Liver (tissue), 9 donors: ENCODE data around the gene MEP1B. TPM values are rescaled to one million over a fixed set of nuclear protein-coding genes. Genes with fewer than 3 reads are reported as not detected.

Source experiments
- DNase-seq: peaks from one replicate; pipeline ENCODE4 v3.0.0-alpha.2; 2017; ENCODE audit warnings: low spot score
- H3K27ac ChIP-seq, 2 donors: one replicate each; pipeline ENCODE4 v1.7.0; 2013; ENCODE audit warnings: inconsistent platforms in 2 of 2, low read length in 2 of 2, control low read depth in 1 of 2, low read depth in 1 of 2, mild to moderate bottlenecking in 1 of 2
- H3K27me3 ChIP-seq, 4 donors: one replicate each; pipeline versions ENCODE4 v1.6.1 to v1.7.0; 2013; ENCODE audit warnings: low read length in 3 of 4, inconsistent platforms in 1 of 4, mild to moderate bottlenecking in 1 of 4, moderate library complexity in 1 of 4; ENCODE audit not compliant: control insufficient read depth in 4 of 4, insufficient read depth in 4 of 4
- H3K36me3 ChIP-seq, 4 donors: one replicate each; pipeline versions ENCODE4 v1.6.1 to v1.7.0; 2013; ENCODE audit warnings: low read length in 3 of 4, mild to moderate bottlenecking in 3 of 4, low read depth in 1 of 4, moderate library complexity in 1 of 4; ENCODE audit not compliant: control insufficient read depth in 4 of 4, insufficient read depth in 3 of 4
- H3K4me1 ChIP-seq, 4 donors: one replicate each; pipeline versions ENCODE4 v1.6.1 to v1.7.0; 2013; ENCODE audit warnings: low read length in 3 of 4, mild to moderate bottlenecking in 3 of 4, moderate library complexity in 1 of 4; ENCODE audit not compliant: control insufficient read depth in 4 of 4, insufficient read depth in 4 of 4
- H3K4me3 ChIP-seq, 3 donors: one replicate each; pipeline versions ENCODE4 v1.6.1 to v1.7.0; 2013; ENCODE audit warnings: low read length in 3 of 3, control low read depth in 1 of 3, low read depth in 1 of 3, mild to moderate bottlenecking in 1 of 3
- H3K9ac ChIP-seq, 2 donors: one replicate each; pipeline ENCODE4 v1.7.0; 2013; ENCODE audit warnings: low read length in 2 of 2, mild to moderate bottlenecking in 2 of 2, moderate library complexity in 2 of 2, control low read depth in 1 of 2, low read depth in 1 of 2
- H3K9me3 ChIP-seq, 4 donors: one replicate each; pipeline versions ENCODE4 v1.6.1 to v1.7.0; 2013; ENCODE audit warnings: low read length in 3 of 4; ENCODE audit not compliant: control insufficient read depth in 4 of 4
- ATF3 ChIP-seq: IDR thresholded peaks from 2 replicates; pipeline ENCODE4 v1.6.1; 2016; ENCODE audit warnings: antibody characterized with exemption
- CTCF ChIP-seq: fragments of 150-350 bp; IDR thresholded peaks from 2 replicates; pipeline ENCODE4 v1.5.1; 2017; ENCODE audit warnings: improper control_type of control experiment, low read depth, low read length; ENCODE audit not compliant: missing input control
- EGR1 ChIP-seq, 2 donors: IDR thresholded peaks; 2 replicates each; pipeline ENCODE4 v1.6.1; 2016 to 2018; ENCODE audit warnings: antibody characterized with exemption in 2 of 2, low read depth in 2 of 2
- FOXA1 ChIP-seq: IDR thresholded peaks from 2 replicates; pipeline ENCODE4 v1.6.1; 2016; ENCODE audit warnings: antibody characterized with exemption
- FOXA2 ChIP-seq: IDR thresholded peaks from 2 replicates; pipeline ENCODE4 v1.6.1; 2016; ENCODE audit warnings: antibody characterized with exemption
- GABPA ChIP-seq, 2 donors: IDR thresholded peaks in 1 of 2; conservative IDR thresholded peaks in 1 of 2; 2 replicates each; pipeline ENCODE4 v1.6.1; 2016; ENCODE audit warnings: antibody characterized with exemption in 2 of 2, mild to moderate bottlenecking in 1 of 2, moderate library complexity in 1 of 2
- HNF4A ChIP-seq, 2 donors: conservative IDR thresholded peaks; 2 replicates each; pipeline ENCODE4 v1.6.1; 2016; ENCODE audit warnings: antibody characterized with exemption in 2 of 2, mild to moderate bottlenecking in 2 of 2
- HNF4G ChIP-seq: IDR thresholded peaks from 2 replicates; pipeline ENCODE4 v1.6.1; 2016; ENCODE audit warnings: antibody characterized with exemption
- JUND ChIP-seq, 2 donors: IDR thresholded peaks; 2 replicates each; pipeline ENCODE4 v1.6.1; 2016; ENCODE audit warnings: antibody characterized with exemption in 2 of 2
- MAX ChIP-seq: IDR thresholded peaks from 2 replicates; pipeline ENCODE4 v1.6.1; 2016; ENCODE audit warnings: antibody characterized with exemption
- NR2F2 ChIP-seq: IDR thresholded peaks from 2 replicates; pipeline ENCODE4 v1.6.1; 2016; ENCODE audit warnings: antibody characterized with exemption
- RAD21 ChIP-seq, 2 donors: IDR thresholded peaks; 2 replicates each; pipeline ENCODE4 v1.6.1; 2016; ENCODE audit warnings: antibody characterized with exemption in 2 of 2, mild to moderate bottlenecking in 2 of 2
- REST ChIP-seq: IDR thresholded peaks from 2 replicates; pipeline ENCODE4 v1.6.1; 2016; ENCODE audit warnings: antibody characterized with exemption, mild to moderate bottlenecking
- RXRA ChIP-seq, 2 donors: IDR thresholded peaks; 2 replicates each; pipeline ENCODE4 v1.6.1; 2017 to 2018; ENCODE audit warnings: antibody characterized with exemption in 2 of 2, mild to moderate bottlenecking in 1 of 2
- SP1 ChIP-seq: IDR thresholded peaks from 2 replicates; pipeline ENCODE4 v1.6.1; 2018; ENCODE audit warnings: antibody characterized with exemption, mild to moderate bottlenecking
- TAF1 ChIP-seq: conservative IDR thresholded peaks from 2 replicates; pipeline ENCODE4 v1.6.1; 2016; ENCODE audit warnings: antibody characterized with exemption, mild to moderate bottlenecking
- YY1 ChIP-seq: IDR thresholded peaks from 2 replicates; pipeline ENCODE4 v1.6.1; 2016; ENCODE audit warnings: antibody characterized with exemption, mild to moderate bottlenecking
- ZBTB33 ChIP-seq: IDR thresholded peaks from 2 replicates; pipeline ENCODE4 v1.6.1; 2016; ENCODE audit warnings: antibody characterized with exemption
- WGBS: extraction: QIAGEN DNeasy Blood & Tissue Kit; methylation state at CpG from one replicate; pipeline ENCODE4 v1.1.7; 2013; 5-methylcytosine and 5-hydroxymethylcytosine counted together
- polyA plus RNA-seq, 2 donors: library from polyadenylated mRNA; stranded (reverse) in 1 of 2; unstranded in 1 of 2; fragments of 200-250 nt in 1 of 2; fragments of >200 nt in 1 of 2; fragmentation: Nextera tagmentation in 1 of 2; extraction: Ambion mirVana in 1 of 2; gene quantifications; one replicate each; pipeline versions ENCODE4 v1.2.1 to v1.2.3, GENCODE V29; 2013 to 2015
- total RNA-seq, 2 donors: library from RNA; depleted of rRNA; stranded (reverse); fragments of >200 nt; gene quantifications; one replicate each; pipeline ENCODE4 v1.2.3, GENCODE V29; 2014
- donor health status: healthy.
- donor health status: healthy.
- donor health status: healthy.
- donor health status: healthy.
- donor health status: healthy.

Gene MEP1B
- total and polyA plus RNA-seq, 4 donors: 0.08 to 0.11 (median 0.09) TPM; not detected in 1

- peak; percentile 95 for TF ChIP-seq SP1
- TF ChIP-seq GABPA (IDR thresholded peaks at IDR 0.05 in 1 of 2, conservative IDR thresholded peaks at IDR 0.05 in 1 of 2): no peak
- TF ChIP-seq RXRA (IDR thresholded peaks at IDR 0.05): peak; percentile 82 to 88
- TF ChIP-seq FOXA1: no peak
- no peak for TF ChIP-seq REST
- no peak for TF ChIP-seq FOXA2
- peak; percentile 59 for TF ChIP-seq MAX
- TF ChIP-seq CTCF: no peak
- peak; percentile 80 to 89 for TF ChIP-seq JUND (IDR thresholded peaks at IDR 0.05)
- TF ChIP-seq NR2F2: peak; percentile 44
- TF ChIP-seq ATF3: peak; percentile 56
- no peak for TF ChIP-seq EGR1 (IDR thresholded peaks at IDR 0.05; ENCODE audit: low read depth in 2 of 2)
- TF ChIP-seq HNF4G: peak; percentile 96
- peak; percentile 37 to 56 for TF ChIP-seq RAD21 (IDR thresholded peaks at IDR 0.05)
- TF ChIP-seq ZBTB33: peak; percentile 15
- TF ChIP-seq HNF4A (conservative IDR thresholded peaks at IDR 0.05): peak; percentile 98 to 99
- TF ChIP-seq YY1: peak; percentile 59
- TF ChIP-seq TAF1: no peak
- H3K9ac ChIP-seq: no peak overlapping the region
- peaks cover 3 to 31% (median 16%) of the 10 kb centered on the region in 4 donors for H3K4me1 ChIP-seq
- WGBS: 26% methylated on average over 2 of the region's 2 CpGs
- H3K9me3 ChIP-seq: no peaks in the 10 kb centered on the region
- H3K36me3 ChIP-seq: no peaks in the 10 kb centered on the region
- H3K27me3 ChIP-seq: no peaks in the 10 kb centered on the region
- DNase-seq: no peak
- H3K27ac ChIP-seq: peak overlapping the region; percentile 35 to 45
- H3K4me3 ChIP-seq: no peak overlapping the region
Measured at GRCh38 chr18:32213693-32214092, 23.9 kb downstream of the MEP1B start.
